Measurements from ENCODE around the gene CD63.

CD63 gene

DNA sequence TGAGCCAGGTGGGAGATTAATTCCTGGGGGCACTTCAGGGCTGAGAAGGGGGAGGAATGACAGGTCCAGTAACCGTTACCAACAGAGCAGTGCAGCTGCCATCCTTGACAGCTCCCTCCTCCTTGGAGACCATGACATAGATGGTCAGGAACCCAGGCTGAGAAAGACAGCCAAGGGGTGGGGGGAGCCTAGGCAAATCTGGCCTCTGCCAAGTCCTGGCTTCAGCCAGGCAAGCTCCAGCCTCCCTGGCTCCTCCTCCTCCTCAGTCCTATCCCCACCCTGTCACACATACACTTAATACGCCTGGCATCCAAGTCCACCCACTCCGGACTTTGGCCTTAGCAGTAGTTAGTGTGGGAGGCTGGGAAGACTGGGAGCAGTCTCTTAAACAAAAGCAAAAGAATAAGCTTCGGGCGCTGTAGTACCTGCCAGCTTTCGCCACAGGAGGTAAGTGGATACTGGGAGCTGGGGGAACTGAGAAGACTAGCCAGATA is 8.7 kb downstream of the CD63 start, which contains the start of gene RDH5:
RDH5 (plus strand) TSS at position 323 of the 494 bp plus-strand sequence. CDS start 792 bp downstream, outside the sequence.
- peak; percentile 60 for DNase-seq

DNA sequence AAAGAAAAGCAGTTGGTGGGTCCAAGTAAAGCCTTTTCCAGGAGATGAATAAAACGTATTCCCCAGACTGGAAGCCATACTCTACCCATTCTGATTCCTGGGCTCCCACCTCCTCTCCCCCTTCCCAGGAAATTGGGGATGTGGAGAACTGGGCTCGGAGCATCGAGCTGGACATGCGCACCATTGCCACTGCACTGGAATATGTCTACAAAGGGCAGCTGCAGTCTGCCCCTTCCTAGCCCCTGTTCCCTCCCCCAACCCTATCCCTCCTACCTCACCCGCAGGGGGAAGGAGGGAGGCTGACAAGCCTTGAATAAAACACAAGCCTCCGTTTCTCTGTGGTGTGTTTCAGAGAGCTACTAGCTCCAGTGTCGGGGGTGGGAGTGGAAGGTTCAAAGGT is 9.4 kb downstream of the CD63 start:
- DNase-seq: no peak

DNA sequence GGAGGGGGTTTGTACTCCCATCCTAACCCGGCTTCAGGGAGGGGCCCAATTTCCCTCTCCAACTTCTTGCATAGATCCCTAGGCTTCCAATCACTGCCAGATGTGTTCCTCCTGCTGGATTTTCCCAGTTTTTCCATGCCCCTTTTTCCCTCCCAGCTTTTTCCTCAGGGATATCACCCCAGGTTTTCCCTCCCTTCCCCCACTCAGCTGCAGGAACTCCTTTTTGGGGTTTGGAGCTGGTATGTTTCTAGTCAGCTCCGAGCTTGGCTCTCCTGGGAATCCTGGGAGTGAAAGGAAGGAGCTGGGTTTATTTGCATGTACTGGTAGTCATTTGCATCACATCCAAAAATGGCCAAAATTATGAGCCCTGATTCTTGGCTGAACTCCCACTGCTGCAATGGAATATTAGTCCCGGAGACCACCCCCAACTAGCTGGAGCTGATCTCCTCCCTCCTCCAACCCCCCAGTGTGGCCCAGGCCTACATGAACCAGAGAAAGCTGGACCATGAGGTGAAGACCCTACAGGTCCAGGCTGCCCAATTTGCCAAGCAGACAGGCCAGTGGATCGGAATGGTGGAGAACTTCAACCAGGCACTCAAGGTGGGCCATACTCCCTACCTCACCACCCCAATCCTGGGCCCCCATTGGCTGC is 10.1 kb downstream of the CD63 start:
- DNase-seq: no peak

DNA sequence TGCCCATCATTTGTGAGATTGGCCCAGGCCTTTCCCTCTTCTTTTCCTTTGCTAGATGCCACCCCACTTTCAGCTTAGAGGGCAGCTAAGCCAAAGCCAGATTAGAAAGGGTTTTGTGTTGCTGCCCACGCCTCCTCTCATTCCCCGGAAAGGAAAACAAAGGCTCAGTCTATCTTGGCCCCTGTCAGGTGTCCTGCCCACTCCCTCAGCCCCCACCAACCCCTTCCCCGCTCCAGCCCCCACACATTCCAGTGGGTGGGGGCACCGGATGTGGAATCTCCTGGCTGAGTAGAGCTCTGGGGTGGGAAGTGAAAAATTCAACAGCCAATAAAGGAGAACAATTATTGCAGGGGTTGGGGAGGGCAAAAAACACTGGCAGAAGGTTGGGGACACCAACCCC is 10.8 kb downstream of the CD63 start:
- no peak for DNase-seq

DNA sequence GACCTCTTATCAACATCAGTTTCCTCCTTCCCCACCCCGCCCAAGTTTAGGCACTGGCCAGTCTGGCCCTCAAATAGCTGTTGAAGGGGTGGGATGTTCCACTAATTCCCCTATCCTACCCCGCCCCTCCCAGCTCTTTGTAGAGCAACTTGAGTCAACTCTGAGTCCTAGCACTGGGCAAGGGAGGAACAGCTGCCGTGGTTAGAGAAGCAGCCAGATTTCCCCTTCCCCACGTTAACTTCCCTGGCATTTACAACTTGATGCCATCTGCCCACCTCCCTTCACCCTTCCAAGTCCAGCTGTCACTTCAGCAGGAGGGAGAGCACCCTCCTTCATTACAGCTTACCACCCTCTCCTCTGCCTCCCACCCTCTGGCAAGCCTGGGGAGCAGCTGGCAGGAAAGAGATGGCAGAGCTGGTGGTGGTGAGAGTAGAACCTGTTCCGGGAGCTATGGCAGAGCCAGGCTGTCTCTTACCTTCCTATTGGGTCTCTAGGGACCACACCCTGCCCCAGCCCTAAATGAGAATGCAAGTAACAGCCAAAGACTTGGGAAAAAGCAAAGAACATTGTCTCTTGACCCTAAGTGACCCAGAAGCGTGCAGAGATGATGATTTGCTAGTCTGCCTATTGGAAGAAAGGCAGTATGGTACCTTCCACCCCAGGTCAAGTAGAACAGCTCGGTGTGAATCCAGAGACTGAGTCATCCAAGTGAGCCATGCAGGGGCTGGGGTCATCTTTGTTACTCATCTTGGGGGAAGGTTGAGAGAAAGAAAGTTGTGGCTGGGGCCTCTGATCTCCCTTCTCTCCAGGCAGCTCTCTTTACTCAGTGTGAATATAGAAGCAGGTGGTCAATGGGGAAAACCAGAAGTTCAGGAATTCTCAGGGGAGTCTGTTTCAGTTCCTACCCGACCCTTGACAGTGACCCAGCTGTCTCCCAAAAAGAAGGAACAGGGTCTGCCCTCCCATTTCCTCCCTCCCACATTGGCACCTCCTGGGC is 11.5 kb downstream of the CD63 start:
- peak; percentile 98 for DNase-seq

DNA sequence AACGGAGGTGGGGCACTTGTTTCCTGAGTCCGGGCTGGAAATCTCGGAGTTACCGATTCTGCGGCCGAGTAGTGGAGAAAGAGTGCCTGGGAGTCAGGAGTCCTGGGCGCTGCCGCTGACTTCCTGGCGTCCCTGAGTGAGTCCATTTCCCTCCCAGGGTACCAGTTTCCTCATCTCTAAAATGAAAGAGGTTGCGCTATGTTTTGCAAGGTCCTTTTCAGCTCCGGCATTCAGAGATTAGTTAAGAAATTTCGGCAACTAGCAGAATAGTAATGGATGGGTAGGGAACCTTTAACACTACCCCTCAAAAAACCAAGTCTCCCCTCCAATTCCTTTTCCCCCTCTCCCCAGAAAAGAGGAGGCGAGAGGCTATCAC is 12.2 kb downstream of the CD63 start:
- no peak for DNase-seq

DNA sequence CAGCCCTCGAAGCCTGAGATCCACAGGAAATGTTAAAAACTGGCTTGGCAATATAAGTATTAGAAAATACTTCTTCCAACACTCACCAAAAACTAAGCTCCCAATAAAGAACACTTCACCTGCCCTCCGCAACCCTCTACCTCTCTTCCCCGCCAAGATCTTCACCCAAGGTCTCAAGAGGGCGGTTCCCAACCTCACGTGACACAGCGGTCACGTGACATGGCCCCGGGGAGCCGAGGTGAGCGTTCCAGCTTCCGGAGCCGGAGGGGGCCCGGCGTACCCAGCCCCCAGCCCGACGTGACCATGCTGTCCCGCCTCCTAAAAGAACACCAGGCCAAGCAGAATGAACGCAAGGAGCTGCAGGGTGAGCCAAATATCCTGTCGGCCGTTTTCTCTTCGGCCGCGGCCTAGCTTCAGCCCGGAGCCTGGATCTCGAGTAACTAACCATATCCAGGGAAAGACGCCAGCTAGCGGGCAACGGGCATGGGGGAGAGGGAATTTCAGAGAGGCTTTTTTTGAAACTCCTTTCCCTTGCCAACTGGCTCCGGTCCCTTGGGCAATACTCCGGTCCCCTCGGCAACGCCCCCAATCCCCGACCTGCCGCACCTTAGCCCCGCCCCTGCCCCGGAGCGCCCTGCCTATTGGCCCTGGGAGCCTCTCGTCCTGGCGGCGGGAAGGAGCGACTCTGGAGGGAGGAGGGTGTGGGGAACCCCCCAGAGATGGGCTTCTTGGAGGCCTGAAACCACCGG is 12.8 kb downstream of the CD63 start, which contains the start of gene BLOC1S1:
BLOC1S1 (plus strand) TSS at position 214 of the 749 bp plus-strand sequence; CDS start at position 220, 6 bp downstream.
- peak; percentile 73 for DNase-seq

DNA sequence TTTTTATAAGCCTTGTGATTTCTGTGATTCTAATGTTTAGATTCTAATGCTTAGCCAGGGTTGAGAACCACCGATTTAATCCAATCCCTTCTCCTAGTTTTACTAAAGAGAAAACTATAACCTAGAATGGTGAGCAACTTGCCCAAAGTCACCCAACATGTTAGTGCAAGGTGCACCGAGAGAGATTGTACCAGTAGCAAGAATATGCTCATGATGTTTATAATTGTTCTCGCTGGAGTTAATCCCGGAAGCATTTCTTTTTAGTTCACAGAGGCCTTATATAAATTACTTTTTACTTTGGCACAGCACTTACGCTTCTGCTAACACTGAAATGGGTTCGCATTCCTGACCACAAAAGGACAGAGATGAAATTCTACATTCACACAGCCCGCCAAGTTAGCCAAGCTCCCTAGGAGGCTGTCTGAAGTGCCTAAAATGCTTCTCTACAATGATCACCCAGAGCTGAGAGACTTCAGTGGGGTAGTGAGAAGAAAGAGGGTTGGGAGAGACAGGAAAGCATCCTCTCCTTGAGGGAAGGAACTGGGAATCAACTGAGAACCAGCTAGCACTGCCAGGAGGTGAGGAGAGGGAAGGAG is 13.5 kb downstream of the CD63 start:
- no peak for DNase-seq

DNA sequence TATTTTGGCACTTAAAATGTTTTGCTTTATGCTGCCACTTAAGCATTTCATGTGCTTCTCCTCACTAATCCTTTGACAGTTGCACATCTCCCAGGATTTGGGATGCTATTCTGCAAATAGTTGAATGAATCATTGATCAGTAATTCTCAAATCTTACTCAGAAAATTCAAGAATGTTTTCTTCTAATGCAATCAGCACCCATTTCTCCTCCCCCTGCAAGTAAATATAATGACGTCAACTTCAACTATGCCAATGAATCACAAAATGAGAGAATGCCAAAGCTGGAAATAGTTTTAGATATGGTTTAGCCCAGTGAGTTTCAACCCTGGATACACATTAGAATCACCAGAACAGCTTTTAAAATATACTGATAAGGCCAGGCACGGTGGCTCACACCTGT is 15.1 kb downstream of the CD63 start:
- DNase-seq: no peak

DNA sequence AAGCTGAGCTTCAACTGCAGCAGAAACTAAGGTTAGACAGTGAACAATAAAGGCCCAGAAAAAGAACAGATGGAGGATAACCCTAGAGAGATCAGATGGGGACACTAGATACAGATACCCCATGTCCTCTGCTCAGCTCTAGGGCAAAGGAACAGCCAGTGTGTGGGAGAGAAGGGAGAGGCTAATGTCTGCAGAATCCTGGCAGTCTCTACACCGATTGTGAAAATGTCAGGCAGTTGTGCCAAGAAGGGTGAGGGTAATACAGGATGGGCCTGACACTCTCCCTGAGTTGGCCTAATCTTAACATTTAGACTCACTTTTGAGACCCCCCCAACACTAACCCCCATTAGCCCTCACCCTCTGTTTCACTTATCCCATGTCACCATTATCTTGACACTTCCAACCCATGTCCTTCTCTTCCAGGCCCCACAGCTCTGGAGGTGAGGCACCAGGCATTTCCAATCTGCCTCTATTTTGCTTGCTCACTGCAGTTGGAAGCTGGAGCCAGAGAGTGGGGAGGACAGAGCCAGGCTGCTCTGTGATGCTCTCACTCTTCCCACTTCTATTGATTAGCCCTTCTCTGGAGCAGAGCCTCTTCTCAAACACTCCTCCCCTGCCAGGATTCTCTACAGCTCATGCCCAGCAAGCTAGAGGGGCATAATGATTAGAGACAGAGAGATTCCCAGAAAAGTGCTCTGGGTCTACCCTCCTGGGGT is 16.0 kb downstream of the CD63 start:
- no peak for DNase-seq

DNA sequence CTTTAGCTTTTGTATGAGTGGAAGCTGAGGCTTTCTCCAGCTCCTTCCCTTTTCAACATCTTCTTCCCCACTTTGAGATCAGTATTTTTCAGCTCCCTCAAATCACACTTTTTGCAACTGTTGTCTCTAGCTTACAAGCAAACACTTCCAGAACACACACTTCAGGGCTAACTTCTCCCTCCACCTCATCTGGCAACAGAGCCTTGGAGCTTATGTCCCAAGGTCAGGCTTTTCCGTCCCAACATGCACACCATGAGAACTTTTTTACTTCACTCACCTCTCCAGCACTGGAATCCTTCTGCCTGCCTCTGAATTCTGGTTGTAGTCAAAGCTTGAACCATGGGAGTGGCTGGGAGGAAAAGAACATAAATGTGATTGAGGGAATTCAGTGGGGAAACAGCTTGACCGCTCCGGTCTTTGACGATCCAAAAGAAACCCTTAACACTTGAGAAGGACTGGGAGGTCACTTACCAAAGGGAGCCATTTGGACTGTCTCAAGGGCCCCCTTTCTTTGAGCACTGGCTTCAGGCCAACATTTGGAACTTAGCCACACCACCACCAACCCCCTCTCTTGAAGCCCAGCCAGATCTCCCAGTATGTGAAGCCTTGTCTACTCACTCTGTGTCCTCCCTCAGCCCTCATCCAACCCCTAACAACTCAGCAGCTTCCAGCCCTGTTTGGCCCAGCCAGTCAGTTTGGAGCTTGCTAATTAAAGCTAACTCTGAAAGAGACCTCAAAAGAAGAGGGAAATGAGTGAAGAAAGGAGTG is 16.8 kb downstream of the CD63 start:
- DNase-seq: no peak

DNA sequence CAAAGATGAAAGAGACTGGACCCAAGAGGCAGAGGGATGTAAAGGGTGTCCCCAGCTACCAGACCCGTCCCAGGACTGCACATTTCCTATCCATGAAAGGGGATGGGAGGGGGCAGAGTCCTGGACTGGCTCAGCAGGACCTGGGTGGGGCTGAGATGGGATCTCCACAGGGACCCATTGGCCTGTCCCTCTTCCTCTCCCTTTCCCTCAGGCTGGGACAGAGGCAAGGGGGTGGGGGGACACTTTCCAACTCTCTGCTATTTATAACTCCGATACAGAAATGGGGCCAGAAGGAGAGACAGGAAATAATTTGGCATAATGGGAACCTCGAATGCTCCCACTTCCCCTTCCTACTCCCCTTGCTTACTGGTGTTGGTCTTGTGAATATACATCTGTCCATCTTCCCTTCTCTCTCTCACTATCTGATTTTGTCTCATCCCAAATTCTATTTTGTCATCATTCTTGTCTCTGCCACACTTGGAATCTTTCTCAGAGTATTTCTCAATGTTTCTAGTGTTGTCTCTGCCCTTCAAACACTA is 20.0 kb downstream of the CD63 start:
- no peak for DNase-seq

DNA sequence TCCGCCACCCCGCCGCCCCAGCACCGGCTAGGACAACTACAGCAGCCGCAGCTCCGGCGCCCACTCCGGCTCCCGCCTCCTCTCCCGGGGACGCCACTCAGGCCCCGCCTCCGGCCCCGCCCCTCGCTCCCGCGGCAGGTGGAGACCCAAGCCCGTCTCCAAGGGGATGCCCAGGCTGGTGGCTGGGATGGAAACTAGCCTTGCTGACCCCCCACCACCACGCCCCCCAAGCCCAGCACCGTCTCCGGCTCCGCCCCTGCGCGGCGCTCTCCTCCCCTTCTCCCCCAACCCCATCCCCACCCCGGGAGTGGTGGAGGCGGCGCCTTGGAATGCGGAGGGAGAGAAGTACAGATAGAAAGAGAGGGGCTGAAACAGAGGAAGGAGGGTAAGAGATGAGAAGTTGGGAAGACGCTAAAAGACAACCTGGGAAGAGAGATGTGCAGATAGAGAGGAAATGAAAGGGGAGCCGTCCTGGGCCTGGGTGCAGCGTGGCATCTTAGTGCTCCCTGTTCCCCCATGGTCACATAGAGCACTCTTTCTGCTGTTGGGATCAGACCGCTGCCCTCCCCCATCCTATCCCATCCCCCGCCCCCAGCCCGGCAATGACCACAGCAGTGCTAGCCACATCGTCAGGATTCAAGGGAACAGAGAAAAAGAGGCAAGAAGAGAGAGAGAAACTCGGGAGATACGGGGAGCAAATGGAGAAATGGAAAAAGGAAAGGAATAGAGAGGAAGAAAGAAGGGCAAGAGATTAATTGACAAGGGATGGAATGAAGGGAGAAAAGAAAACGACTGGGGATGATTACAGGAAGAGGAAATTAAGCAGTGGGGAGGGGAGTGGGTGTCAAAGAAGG is 20.7 kb downstream of the CD63 start, which contains the start of gene ITGA7:
ITGA7 (minus strand) TSS at position 64 of the 854 bp plus-strand sequence. CDS start 222 bp downstream, outside the sequence.
- DNase-seq: no peak

DNA sequence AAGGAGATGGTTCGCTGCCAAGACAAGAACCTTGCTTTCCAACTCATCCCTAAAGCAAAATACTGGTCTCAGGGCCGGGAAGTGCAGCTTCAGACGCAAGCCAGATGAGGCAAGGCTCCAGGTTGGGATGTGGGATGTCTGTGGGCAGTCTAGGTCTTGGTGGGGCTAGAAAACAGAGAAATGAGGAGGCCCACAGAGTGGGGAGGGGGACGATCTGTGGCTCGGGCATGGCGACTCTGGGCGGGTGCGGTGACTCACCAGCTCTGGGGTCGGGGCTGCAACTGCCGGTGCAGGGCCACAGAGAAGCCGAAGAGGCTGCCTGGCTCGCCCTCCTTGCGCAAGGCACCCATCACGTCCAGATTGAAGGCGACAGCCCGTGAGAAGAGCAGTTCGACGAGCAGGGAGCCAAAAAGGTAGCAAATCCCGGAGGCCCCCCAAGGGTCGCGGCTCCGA is 21.6 kb downstream of the CD63 start:
- DNase-seq: no peak

DNA sequence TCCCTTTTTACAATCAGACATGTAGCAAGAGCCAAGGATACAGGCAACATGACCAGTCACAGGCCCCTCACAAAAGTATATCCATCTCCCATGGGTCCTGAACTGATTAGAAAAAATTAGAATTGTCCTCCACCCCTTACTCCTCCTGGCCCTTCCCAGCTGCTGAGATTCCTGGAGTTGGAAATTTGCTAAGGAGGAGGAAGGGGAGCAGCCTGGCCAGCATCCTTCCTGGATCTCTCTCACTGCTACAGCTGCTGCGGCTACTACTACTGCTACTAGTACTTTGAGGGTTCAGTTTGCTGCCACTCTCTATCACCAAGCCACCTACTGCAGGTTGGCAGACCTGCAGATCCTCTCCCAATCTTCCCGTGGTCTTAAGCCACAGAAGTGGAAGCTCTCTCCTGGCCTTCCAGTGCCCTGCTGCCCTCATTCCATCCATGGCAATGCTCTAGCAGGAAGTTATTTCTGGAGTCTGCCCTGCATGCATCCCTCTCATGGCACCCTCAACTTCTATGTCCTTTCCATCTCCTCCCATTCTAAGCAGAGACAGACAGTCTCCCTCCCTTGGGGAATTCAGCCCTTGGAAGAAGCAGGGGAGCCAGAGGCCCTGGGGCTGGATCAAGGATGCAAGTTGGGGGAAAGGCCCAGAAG is 22.1 kb downstream of the CD63 start:
- no peak for DNase-seq

DNA sequence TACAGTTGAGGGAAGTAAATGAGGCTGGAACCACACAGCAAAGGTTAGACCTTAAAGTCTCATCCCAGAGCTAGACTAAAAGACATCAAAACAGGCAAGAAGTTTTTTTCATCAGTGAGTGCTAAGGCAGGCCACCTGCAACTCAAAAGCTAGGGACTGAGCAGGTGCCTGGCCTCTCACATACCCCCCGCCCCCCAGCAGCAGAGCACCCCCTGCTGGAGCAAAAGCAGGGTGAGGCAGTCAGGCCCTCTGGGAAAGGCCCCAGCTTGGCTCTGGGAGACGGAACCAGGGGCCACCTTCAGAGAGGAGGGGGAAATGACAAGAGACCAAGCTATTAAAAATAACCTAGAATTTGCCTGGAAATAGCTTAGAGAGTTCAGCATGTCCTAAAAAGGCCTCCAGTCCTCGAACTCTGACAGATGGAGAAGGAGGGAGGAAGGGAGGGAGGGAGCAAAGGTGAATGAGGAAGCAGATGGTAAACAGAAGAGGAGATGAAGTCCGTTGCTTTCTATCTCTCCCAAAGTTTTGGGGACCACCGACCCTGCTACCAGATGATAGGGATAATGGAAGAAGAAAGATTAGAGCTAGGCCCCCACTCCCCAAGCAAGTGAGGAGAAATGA is 22.9 kb downstream of the CD63 start:
- DNase-seq: no peak

DNA sequence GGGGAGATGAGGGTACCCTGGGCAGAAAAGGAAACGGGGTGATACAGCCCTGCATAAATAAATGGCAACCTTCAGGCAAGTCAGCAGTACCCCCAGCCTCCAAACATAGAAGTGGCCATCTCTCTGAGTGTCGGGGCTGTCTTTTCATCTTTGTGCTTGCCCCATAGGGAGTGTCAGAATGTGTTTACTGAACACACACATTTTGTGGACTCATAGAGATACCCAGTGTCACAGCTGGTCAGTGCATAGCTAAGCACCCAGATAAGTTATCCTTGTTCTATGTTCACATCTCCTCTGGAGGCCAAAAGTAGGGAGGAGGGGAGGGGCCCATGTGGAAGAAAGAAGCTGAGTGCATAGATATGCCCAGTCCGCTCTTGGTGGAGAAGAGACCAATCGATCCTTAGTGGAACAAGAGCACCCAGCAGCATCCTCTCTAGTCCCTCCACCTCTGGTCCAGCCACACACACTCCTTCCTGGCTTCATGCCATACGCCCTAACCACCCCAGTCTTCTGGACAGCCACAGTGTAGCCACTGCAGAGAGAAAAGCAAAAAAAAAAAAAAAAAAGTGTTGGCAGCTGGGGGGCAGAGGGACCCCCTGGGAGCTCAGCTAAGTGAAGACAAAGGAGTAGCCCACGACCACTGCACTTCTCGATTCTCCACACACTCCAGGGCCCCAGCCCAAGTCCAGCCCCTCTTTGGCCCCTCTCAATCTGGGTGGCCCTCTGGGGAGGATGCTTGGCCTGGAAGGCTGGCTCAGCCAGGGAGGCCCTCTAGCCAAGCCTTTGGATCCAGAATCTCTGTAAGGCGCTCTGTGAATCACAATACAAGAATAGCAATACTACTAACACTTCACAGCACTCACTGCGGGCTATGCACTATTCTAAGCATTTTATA is 23.7 kb downstream of the CD63 start:
- DNase-seq: no peak

All from DMS 273 treated with DMSO at 0.1 percent for 48 hours (cell line).